GM23338 (cell line): Measurements from ENCODE around the gene SRSF9. TPM values are rescaled to one million over a fixed set of nuclear protein-coding genes. Genes with fewer than 3 reads are reported as not detected.
A peak's percentile ranks its signal among the peaks of the same experiment; 100 is the strongest.

ENCODE experiments used
- ATAC-seq: fragments of 200-7000 bp; cut with Tn5 transposase; 3 replicates; pipeline ENCODE4 v1.9.1; 2020
- DNase-seq: peaks from one replicate; pipeline ENCODE4 v3.0.0-alpha.2; 2015; ENCODE audit warnings: low spot score
- H2AFZ ChIP-seq: fragments of 200-600 bp; sonication (generic); 2 replicates; pipeline ENCODE4 v1.8.0; 2016; ENCODE audit warnings: antibody characterized with exemption, mild to moderate bottlenecking, moderate library complexity
- H3F3A ChIP-seq: fragments of 200-600 bp; sonication (generic); replicated peaks from 2 replicates; pipeline ENCODE4 v1.8.0; 2017; ENCODE audit warnings: antibody characterized with exemption, mixed run types, low read depth
- H3K27ac ChIP-seq: fragments of 200-600 bp; sonication (generic); 2 replicates; pipeline ENCODE4 v1.6.1; 2016; ENCODE audit warnings: low read depth
- H3K27me3 ChIP-seq: fragments of 200-600 bp; sonication (generic); 2 replicates; pipeline ENCODE4 v1.8.0; 2016; ENCODE audit warnings: mild to moderate bottlenecking, mixed run types, moderate library complexity; ENCODE audit not compliant: insufficient read depth
- H3K36me3 ChIP-seq: fragments of 200-600 bp; sonication (generic); 2 replicates; pipeline ENCODE4 v1.8.0; 2016; ENCODE audit warnings: mild to moderate bottlenecking; ENCODE audit not compliant: insufficient read depth
- H3K4me1 ChIP-seq: fragments of 200-600 bp; sonication (generic); 2 replicates; pipeline ENCODE4 v1.8.0; 2016; ENCODE audit warnings: mild to moderate bottlenecking, moderate library complexity; ENCODE audit not compliant: insufficient read depth
- H3K4me2 ChIP-seq: fragments of 200-600 bp; sonication (generic); 2 replicates; pipeline ENCODE4 v1.7.1; 2017; ENCODE audit warnings: mixed run types
- H3K4me3 ChIP-seq: fragments of 200-600 bp; sonication (generic); 2 replicates; pipeline ENCODE4 v1.6.1; 2016; ENCODE audit warnings: mixed run types
- H3K79me2 ChIP-seq: fragments of 200-600 bp; sonication (generic); replicated peaks from 2 replicates; pipeline ENCODE4 v1.8.0; 2017; ENCODE audit warnings: mild to moderate bottlenecking; ENCODE audit not compliant: insufficient read depth
- H3K9me2 ChIP-seq: fragments of 200-600 bp; sonication (generic); 2 replicates; pipeline ENCODE4 v1.8.0; 2017; ENCODE audit not compliant: insufficient read depth
- H4K20me1 ChIP-seq: fragments of 200-600 bp; sonication (generic); replicated peaks from 2 replicates; pipeline ENCODE4 v1.8.0; 2017; ENCODE audit warnings: mild to moderate bottlenecking; ENCODE audit not compliant: insufficient read depth
- H3K27ac Mint-ChIP-seq: 2 replicates; pipeline ENCODE4 v1.8.0; 2020; ENCODE audit warnings: inconsistent platforms, mild to moderate bottlenecking, moderate library complexity, mixed read lengths
- H3K27me3 Mint-ChIP-seq: 3 replicates; pipeline ENCODE4 v1.8.0; 2022; ENCODE audit warnings: low read depth, mild to moderate bottlenecking, moderate library complexity, mixed read lengths, inconsistent platforms; ENCODE audit not compliant: insufficient read depth, poor library complexity
- H3K36me3 Mint-ChIP-seq: 3 replicates; pipeline ENCODE4 v1.8.0; 2021; ENCODE audit warnings: low read depth, mild to moderate bottlenecking, inconsistent platforms, moderate library complexity, mixed read lengths
- H3K4me1 Mint-ChIP-seq: 3 replicates; pipeline ENCODE4 v1.8.0; 2020; ENCODE audit warnings: mild to moderate bottlenecking, inconsistent platforms, mixed read lengths
- H3K4me3 Mint-ChIP-seq: 3 replicates; pipeline ENCODE4 v1.8.0; 2021; ENCODE audit warnings: moderate library complexity, mild to moderate bottlenecking, inconsistent platforms, mixed read lengths
- H3K9me3 Mint-ChIP-seq: 3 replicates; pipeline ENCODE4 v1.8.0; 2020; ENCODE audit warnings: moderate library complexity, mild to moderate bottlenecking, inconsistent platforms, mixed read lengths
- STAT1 ChIP-seq: IDR thresholded peaks from one replicate; pipeline ENCODE4 v1.6.1; 2016; ENCODE audit warnings: antibody characterized with exemption; ENCODE audit not compliant: unreplicated experiment
- ZNF114 ChIP-seq: fragments of 250-450 bp; sonication (Bioruptor Pico); IDR thresholded peaks from 2 replicates; pipeline ENCODE4 v1.5.0; 2020; ENCODE audit warnings: mild to moderate bottlenecking, moderate library complexity
- ZNF462 ChIP-seq: fragments of 250-450 bp; sonication (Bioruptor Pico); IDR thresholded peaks from 2 replicates; pipeline ENCODE4 v1.5.0; 2020; ENCODE audit warnings: mild to moderate bottlenecking, moderate library complexity
- polyA plus RNA-seq: library from polyadenylated mRNA; unstranded; fragments of >200 nt; fragmentation: Nextera tagmentation; extraction: Ambion mirVana; gene quantifications from 2 replicates; pipeline ENCODE4 v1.2.1, GENCODE V29; 2016
- total RNA-seq: library from RNA; depleted of rRNA; stranded (reverse); fragments of >200 nt; shearing (Covaris generic); gene quantifications from 2 replicates; pipeline ENCODE4 v1.2.3, GENCODE V29; 2014
- TF ChIP-seq, protein P1 (sequence below), 2 experiments: fragments of 200-600 bp in 1 of 2; sonication (generic) in 1 of 2; conservative IDR thresholded peaks; 2 replicates each; pipeline versions ENCODE4 v1.5.1 to v1.6.1; 2016 to 2017; ENCODE audit warnings: antibody characterized with exemption in 2 of 2, low read depth in 2 of 2, mild to moderate bottlenecking in 2 of 2, moderate library complexity in 1 of 2

The SRSF9 gene
- total and polyA plus RNA-seq, 2 experiments from 2014 or later, result 250 to 481 TPM

DNA sequence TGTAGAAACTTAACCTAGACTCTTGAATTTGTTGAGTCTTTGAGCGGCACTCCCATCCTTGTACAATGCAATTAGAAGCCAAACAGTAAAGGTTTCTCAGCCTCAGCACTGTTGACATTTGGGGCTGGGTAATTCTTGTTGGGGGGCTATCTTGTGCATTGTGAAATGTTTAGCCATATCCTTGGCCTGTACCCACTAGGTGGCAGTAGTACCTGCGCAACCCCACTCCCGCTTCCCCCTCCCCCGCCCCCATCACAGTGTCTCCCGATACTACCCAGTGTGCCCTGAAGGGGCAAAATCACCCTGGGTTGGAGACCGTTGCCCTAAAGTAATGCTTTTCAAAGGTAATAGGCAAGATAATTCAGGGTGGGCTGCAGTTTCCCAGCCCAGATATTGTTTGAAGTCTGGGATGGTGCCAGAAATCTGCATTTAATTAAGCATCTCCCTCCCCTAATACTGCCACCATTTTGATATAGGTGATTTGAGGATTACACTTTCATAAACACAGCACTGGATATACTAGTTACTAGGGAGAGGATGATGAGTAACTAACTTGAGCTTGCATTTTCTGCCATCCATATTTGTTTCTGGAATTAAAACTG, 29.8 kb downstream of the SRSF9 start:
- 0 out of 2 replicates have a peak overlapping the region, but pooled peaks have one; percentile 28 for H3K27ac ChIP-seq
- peak; percentile 91 for DNase-seq
- H3K9me2 ChIP-seq, result no peaks in the 10 kb centered on the region
- Mint-ChIP-seq H3K4me3 (0 out of 3 replicates have a peak overlapping the region, but pooled peaks have one; percentile 42), H3K9me3 (no peaks in the 10 kb centered on the region), H3K27ac (no peak overlapping the region), H3K36me3 (peaks cover 44% of the 10 kb centered on the region), H3K27me3 (peaks cover 10% of the 10 kb centered on the region), H3K4me1 (peaks cover 8% of the 10 kb centered on the region)
- TF ChIP-seq ZNF114 (no peak), STAT1 (no peak), ZNF462 (CRISPR knock-in tag) (no peak)
- TF ChIP-seq, protein P1, sequence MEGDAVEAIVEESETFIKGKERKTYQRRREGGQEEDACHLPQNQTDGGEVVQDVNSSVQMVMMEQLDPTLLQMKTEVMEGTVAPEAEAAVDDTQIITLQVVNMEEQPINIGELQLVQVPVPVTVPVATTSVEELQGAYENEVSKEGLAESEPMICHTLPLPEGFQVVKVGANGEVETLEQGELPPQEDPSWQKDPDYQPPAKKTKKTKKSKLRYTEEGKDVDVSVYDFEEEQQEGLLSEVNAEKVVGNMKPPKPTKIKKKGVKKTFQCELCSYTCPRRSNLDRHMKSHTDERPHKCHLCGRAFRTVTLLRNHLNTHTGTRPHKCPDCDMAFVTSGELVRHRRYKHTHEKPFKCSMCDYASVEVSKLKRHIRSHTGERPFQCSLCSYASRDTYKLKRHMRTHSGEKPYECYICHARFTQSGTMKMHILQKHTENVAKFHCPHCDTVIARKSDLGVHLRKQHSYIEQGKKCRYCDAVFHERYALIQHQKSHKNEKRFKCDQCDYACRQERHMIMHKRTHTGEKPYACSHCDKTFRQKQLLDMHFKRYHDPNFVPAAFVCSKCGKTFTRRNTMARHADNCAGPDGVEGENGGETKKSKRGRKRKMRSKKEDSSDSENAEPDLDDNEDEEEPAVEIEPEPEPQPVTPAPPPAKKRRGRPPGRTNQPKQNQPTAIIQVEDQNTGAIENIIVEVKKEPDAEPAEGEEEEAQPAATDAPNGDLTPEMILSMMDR (conservative IDR thresholded peaks at IDR 0.05; ENCODE audit: low read depth in 2 of 2), result peak; percentile 72 to 76
- H3F3A ChIP-seq, result peaks cover 28% of the 10 kb centered on the region
- no peak overlapping the region for H2AFZ ChIP-seq
- peaks cover 33% of the 10 kb centered on the region for H3K36me3 ChIP-seq
- peak; percentile 51 for ATAC-seq
- H4K20me1 ChIP-seq, result peaks cover 34% of the 10 kb centered on the region
- H3K4me3 ChIP-seq, result 0 out of 2 replicates have a peak overlapping the region, but pooled peaks have one; percentile 12
- no peaks in the 10 kb centered on the region for H3K27me3 ChIP-seq
- peaks cover 7% of the 10 kb centered on the region for H3K4me1 ChIP-seq
- peaks cover 51% of the 10 kb centered on the region for H3K79me2 ChIP-seq
- H3K4me2 ChIP-seq, result peak overlapping the region; percentile 96
